K562 (cell line): ENCODE measurements around the gene SLC26A6. TPM values are rescaled to one million over a fixed set of nuclear protein-coding genes. Genes with fewer than 3 reads are reported as not detected.

Experiments
- FOXM1 ChIP-seq, 2 experiments: fragments of 450-650 bp in 1 of 2; sonication (generic) in 1 of 2; formaldehyde crosslinking in 1 of 2; IDR thresholded peaks; 2 replicates each; pipeline versions ENCODE4 v1.6.1 to v1.9.0; 2017 to 2022; ENCODE audit warnings: low read depth in 2 of 2, mild to moderate bottlenecking in 2 of 2, missing genetic modification reagents in 1 of 2, moderate library complexity in 1 of 2
- JUND ChIP-seq, 2 experiments: IDR thresholded peaks; 2 replicates in 1 of 2; 3 replicates in 1 of 2; pipeline ENCODE4 v1.6.1; 2011; ENCODE audit warnings: borderline replicate concordance in 2 of 2, low read depth in 2 of 2, low read length in 2 of 2, improper control_type of control experiment in 1 of 2, missing biosample characterization in 1 of 2, missing genetic modification characterization in 1 of 2, missing genetic modification reagents in 1 of 2
- MED1 ChIP-seq: sonication (generic); formaldehyde crosslinking; IDR thresholded peaks from 2 replicates; pipeline ENCODE4 v1.8.1; 2023; ENCODE audit warnings: missing genetic modification reagents, borderline replicate concordance
- MXI1 ChIP-seq: IDR thresholded peaks from 2 replicates; pipeline ENCODE4 v1.6.1; 2011; ENCODE audit warnings: low read depth, mild to moderate bottlenecking, improper control_type of control experiment, low read length
- POLR2A ChIP-seq: fragments of 450-650 bp; conservative IDR thresholded peaks from 2 replicates; pipeline ENCODE4 v1.6.1; 2016
- ZNF224 ChIP-seq: sonication (generic); formaldehyde crosslinking; IDR thresholded peaks from 2 replicates; pipeline ENCODE4 v1.8.0; 2022; ENCODE audit warnings: mild to moderate bottlenecking, missing genetic modification reagents
- ZNF318 ChIP-seq, 2 experiments: fragments of 450-650 bp; IDR thresholded peaks; 2 replicates each; pipeline ENCODE4 v1.6.1; 2016; ENCODE audit warnings: mild to moderate bottlenecking in 2 of 2, borderline replicate concordance in 1 of 2, low read depth in 1 of 2, moderate library complexity in 1 of 2
- ZNF347 ChIP-seq: fragments of 450-650 bp; formaldehyde crosslinking; IDR thresholded peaks from 2 replicates; pipeline ENCODE4 v1.4.0; 2020; ENCODE audit warnings: low read depth, mild to moderate bottlenecking, moderate library complexity
- ZNF785 ChIP-seq: fragments of 250-450 bp; sonication (Bioruptor Pico); IDR thresholded peaks from 2 replicates; pipeline ENCODE4 v1.4.0; 2020; ENCODE audit warnings: mild to moderate bottlenecking
- polyA plus RNA-seq, 8 experiments: library from polyadenylated mRNA; depleted of rRNA in 4 of 8; stranded (reverse) in 5 of 8; unstranded in 3 of 8; fragments of >200 nt; fragmentation: Nextera tagmentation in 2 of 8; fragmentation: Illumina TruSeq in 1 of 8; extraction: Ambion mirVana in 2 of 8; extraction: Trizol in 1 of 8; gene quantifications; 2 replicates each; pipeline versions ENCODE4 v1.2.1 to v1.2.3, GENCODE V29; 2011 to 2014; ENCODE audit warnings: inconsistent platforms in 1 of 8, missing spikeins in 1 of 8
- total RNA-seq, 7 experiments: library from RNA; depleted of rRNA in 6 of 7; stranded (reverse); fragments of >200 nt in 6 of 7; fragmentation: Illumina TruSeq in 2 of 7; extraction: Trizol in 2 of 7; gene quantifications; 2 replicates each; pipeline versions ENCODE4 v1.2.1 to v1.2.3, GENCODE V29; 2011 to 2021; ENCODE audit warnings: low replicate concordance in 1 of 7

The SLC26A6 gene
- total and polyA plus RNA-seq, 9 of the 15 experiments (the other 6 are each of a cell fraction or from before 2014, with no cell fraction given), result 2.1 to 27.2 (median 14.8) TPM

GRCh38 chr3:48634661-48635221, 520 bp downstream of the SLC26A6 start (continued):
- TF ChIP-seq MED1, result no peak
- TF ChIP-seq POLR2A, result no peak
- no peak for TF ChIP-seq FOXM1 (IDR thresholded peaks at IDR 0.05; ENCODE audit: low read depth)
- no peak for TF ChIP-seq FOXM1 (CRISPR knock-in tag; IDR thresholded peaks at IDR 0.05; ENCODE audit: low read depth)
- no peak for TF ChIP-seq ZNF347 (CRISPR knock-in tag)
- no peak for TF ChIP-seq ZNF224 (CRISPR knock-in tag)
- TF ChIP-seq JUND (IDR thresholded peaks at IDR 0.05; ENCODE audit: borderline replicate concordance, low read depth, low read length), result peak; percentile 72
- TF ChIP-seq JUND (tag; IDR thresholded peaks at IDR 0.05; ENCODE audit: borderline replicate concordance, low read depth, low read length), result peak; percentile 38; the same call in 1 of the 3 replicates
- no peak for TF ChIP-seq ZNF318 (IDR thresholded peaks at IDR 0.05; ENCODE audit: borderline replicate concordance in 1 of 2, low read depth in 1 of 2)
- TF ChIP-seq ZNF785 (CRISPR knock-in tag), result no peak
- no peak for TF ChIP-seq MXI1
